ENCODE data around the gene CEP112.

DNA sequence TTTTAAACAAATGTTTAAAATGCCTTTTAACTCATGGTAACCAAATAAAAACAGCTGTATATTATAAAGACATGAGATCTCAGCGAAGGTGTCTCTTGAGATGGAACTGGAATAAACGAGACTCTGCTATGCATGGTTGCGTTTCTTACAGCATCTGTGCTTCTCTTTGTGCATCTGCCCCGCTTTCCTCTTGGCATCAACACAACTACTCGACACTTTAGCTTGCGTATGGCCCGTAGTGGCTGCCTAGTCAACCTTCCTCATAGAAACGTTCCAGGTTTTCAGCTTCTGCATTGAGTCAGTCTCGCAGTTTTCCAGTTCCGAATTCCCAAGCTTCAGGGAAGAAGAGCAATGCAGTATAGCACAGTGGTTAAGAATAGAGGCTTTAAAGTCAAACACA is 214.9 kb downstream of the CEP112 start:
- TF ChIP-seq, protein P1, sequence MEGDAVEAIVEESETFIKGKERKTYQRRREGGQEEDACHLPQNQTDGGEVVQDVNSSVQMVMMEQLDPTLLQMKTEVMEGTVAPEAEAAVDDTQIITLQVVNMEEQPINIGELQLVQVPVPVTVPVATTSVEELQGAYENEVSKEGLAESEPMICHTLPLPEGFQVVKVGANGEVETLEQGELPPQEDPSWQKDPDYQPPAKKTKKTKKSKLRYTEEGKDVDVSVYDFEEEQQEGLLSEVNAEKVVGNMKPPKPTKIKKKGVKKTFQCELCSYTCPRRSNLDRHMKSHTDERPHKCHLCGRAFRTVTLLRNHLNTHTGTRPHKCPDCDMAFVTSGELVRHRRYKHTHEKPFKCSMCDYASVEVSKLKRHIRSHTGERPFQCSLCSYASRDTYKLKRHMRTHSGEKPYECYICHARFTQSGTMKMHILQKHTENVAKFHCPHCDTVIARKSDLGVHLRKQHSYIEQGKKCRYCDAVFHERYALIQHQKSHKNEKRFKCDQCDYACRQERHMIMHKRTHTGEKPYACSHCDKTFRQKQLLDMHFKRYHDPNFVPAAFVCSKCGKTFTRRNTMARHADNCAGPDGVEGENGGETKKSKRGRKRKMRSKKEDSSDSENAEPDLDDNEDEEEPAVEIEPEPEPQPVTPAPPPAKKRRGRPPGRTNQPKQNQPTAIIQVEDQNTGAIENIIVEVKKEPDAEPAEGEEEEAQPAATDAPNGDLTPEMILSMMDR (IDR thresholded peaks at IDR 0.05; ENCODE audit: insufficient read depth, low read depth, low read length), result no peak
- TF ChIP-seq EZH2 (IDR thresholded peaks at IDR 0.05; ENCODE audit: insufficient read depth, low read length), result no peak

Data from astrocyte (in vitro differentiated cells and primary cell).